Umbilical cord (tissue), 2 donors: ENCODE results near the gene TGFBR2. TPM values are rescaled to one million over a fixed set of nuclear protein-coding genes. Genes with fewer than 3 reads are reported as not detected.

ENCODE experiments used
- DNase-seq: peaks from one replicate; pipeline ENCODE4 v3.0.0-alpha.2; 2015; ENCODE audit warnings: low spot score
- total RNA-seq: library from RNA; depleted of rRNA; stranded (reverse); fragments of >200 nt; gene quantifications from one replicate; pipeline ENCODE4 v1.2.3, GENCODE V29; 2014; ENCODE audit warnings: low replicate concordance; ENCODE audit not compliant: insufficient read depth

TGFBR2 gene
- total RNA-seq, 1 donor from 2014 or later: 54.2 TPM

DNA sequence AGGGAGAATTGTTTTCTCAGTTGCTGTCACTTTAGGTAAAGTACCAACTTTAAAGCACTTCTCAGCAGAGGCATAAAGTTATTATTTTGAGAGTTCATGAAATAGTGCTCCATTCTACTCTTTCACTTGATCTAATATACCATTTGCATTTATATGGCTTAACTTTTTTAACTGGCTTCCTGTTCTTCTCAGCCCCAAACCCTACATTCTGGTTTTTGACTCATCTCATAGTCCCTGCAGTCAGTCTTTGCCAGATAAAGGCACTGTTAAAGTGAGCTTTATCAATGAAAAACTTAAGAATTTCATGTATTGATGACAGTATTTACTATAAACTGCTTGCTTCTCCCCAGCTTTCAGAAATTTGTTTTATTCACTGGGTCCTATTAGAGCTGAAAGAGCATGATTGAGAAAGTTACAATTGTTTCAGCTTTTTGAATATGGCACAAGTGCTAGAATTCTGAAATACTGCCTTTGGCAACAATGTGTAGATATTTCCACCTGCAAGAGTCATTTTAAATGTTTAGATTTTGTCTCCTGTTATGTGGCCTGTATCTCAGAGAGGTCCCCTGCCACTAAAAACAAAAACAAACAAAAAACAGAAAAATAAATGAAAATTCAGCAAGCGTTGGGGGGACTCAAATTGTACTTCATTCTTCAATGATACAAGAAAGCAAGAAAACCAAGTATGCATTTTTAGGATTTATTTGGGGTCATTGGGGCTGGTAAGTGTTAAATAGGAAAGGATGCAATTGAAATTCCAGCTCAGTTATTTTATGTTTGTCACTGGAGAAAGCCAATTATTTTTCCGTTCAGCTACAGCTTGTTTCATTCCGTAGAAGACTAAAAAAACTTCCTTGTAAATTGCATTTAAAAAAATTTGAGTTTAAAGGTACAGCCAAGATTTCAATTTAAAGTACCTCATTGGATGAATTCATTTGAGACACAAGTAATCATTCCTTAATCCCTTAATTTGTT lies 28.6 kb downstream of the TGFBR2 start:
- DNase-seq: no peak

GRCh38 chr3:30637310-30638219 lies 31.2 kb downstream of the TGFBR2 start:
- no peak for DNase-seq

- no peak for DNase-seq
Measured at GRCh38 chr3:30638685-30639412, 32.4 kb downstream of the TGFBR2 start.

DNA sequence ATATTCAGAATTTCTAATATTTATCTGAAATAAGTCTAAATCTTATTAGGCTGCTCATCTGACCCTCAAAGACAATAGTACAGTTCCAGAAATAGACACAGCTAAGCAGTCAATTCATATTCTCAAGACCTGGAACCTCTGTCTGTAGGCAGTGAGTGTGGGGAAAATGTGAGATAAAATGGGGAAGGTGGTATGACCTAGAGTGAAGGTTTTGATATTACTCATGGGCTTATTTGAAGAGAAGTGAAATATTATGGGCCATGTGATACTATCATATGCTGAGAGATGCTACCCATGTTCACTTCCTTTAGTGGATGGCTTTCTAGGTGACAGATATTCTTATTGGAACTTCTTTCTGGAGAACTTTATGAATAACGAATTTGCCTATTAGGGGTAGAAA lies 33.5 kb downstream of the TGFBR2 start:
- DNase-seq: no peak

GRCh38 chr3:30640851-30641250 lies 34.5 kb downstream of the TGFBR2 start:
- DNase-seq: no peak

- DNase-seq: no peak
Measured at GRCh38 chr3:30641416-30642251, 35.2 kb downstream of the TGFBR2 start.

DNA sequence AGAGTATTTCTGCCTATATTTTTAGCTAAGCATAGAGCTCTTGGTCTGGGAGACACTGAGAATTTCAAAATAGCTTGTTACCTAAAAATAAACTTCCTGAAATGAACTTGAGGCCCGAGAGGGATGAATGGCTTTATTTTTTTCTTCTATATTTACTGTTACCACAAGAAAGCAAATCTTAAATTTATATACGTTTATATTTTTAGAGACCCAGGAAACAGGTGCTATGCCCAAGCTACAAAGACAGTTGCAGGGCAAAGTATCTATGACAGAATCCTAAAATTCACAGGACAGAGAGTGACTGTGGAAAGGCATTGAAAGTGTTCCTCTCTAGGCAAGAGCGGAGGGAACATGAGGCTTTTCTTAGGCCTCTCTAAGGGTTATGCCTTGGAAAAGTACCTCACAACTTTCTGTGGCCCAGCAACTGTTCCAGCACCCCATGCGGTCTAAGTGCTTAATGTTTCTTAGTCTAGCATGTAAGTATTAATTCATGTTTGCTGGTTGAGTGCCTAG lies 36.5 kb downstream of the TGFBR2 start:
- no peak for DNase-seq

- DNase-seq: no peak
Measured at GRCh38 chr3:30643763-30644462, 37.5 kb downstream of the TGFBR2 start.

DNA sequence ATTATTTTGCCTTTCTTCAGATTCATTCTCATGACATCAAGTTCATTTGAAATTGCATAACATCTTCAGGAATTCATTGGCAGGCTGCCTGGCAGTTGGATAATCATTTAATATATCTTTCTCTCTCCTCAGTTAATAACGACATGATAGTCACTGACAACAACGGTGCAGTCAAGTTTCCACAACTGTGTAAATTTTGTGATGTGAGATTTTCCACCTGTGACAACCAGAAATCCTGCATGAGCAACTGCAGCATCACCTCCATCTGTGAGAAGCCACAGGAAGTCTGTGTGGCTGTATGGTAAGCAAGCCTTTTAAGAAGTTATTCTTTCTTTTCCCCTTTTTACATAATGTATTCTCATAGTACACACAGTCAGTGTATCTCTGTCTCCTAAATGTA lies 38.2 kb downstream of the TGFBR2 start:
- peak; percentile 52 for DNase-seq

DNA sequence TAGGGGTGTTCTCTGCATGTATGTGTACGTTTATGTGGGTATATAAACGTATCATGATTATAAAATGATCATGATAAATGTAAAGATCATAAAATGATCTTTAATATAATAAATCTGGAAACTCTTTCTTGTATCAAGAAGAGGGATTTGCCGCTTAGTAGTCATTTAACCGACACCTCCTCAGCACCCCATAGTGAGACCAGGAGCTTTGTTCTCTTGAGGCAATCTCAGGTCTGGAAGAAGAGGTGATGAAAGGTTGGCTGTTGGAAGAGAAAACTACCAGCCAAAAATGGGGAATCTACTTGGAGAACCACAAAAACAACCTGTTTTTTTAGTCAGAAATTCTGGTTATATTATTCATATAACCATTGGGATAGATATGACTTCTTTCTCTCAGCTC lies 38.7 kb downstream of the TGFBR2 start:
- DNase-seq: no peak

GRCh38 chr3:30646181-30646876 lies 39.9 kb downstream of the TGFBR2 start:
- no peak for DNase-seq

- no peak for DNase-seq
Measured at GRCh38 chr3:30646961-30647752, 40.8 kb downstream of the TGFBR2 start.

DNA sequence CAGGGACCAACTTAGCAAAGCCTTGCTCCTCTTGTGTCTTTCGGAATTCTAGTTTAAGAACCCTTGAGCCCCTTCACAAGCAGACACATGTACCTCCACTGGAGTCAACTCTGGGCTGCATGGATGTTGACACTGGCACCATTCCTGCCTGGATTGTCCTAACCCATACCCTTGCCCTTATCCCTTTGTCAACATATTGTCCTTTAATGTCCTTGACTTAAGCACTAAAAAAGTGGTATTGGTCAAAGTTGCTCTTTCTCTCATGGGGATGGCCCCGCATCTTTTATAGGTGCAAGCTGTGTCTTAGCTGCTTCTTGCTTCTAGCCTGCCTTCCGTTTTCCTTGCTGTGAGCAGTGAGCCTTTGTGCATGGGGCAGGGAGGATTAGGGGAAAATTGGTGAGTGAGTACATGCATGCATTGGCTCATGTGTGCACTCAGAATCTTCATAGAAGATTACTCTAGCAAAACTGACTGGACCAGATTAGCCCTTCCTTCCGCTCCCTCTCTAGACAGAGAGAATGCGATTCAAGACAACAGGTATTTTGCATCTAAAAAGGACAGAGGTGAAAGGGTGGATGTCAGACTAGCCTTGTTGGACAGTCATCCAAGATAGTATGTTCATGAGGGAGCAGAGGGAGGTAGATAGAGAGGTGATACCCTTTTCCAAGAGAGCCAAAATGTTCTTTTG lies 42.4 kb downstream of the TGFBR2 start:
- DNase-seq: no peak

DNA sequence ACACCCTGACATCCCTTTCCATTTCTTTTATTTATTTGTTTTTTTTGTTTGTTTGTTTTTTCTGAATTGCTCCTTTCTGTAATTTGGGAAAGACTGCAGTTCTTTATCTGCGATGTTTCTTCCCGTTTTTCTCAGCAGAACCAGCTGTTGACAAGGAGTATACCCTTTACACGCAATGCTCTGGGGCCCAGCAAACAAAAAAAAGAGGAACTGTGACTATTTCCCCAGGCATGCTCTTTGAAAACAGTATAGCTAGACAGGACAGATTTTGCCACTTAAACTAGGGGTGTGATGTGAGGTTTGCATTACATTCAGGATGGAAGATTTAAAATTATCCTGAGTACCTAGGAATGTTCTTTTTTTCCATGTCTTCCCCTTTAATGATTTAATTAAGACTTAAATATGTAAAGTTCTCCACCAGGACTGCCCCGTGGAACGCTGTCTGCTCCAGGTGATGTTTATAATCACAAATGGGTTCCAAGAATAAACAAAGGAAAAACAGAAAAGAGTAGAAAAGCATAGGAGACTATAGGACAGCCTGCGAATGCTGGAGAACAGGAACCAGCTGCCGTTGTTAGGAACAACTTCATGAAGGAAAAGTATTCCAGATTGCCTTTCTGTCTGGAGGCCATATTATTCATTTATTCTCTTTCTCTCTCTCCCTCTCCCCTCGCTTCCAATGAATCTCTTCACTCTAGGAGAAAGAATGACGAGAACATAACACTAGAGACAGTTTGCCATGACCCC lies 43.3 kb downstream of the TGFBR2 start:
- peak; percentile 67 for DNase-seq

- DNase-seq: no peak
Measured at GRCh38 chr3:30650348-30650995, 44.1 kb downstream of the TGFBR2 start.

DNA sequence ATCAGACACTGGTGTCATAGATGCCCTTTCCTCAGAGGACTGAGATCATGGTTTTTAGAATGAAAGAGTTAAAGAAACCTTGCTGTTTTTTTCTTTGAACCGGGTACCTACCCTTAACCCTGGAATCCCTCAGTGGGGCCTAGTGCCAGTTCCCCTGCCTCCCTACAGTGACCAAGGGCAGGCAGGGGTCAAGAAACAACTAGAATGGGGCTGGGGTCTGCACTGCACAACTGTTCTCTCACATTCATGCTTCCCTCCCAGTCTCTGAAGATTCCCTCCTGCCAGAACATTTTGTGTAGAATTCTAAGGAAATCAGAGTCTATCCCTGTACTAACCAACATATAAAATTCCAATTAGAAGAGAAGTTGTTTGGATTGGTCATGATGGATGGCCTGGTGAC lies 47.9 kb downstream of the TGFBR2 start:
- DNase-seq: no peak
